GM12892 (cell line): ENCODE measurements around the gene LEFTY2.
A peak's percentile ranks its signal among the peaks of the same experiment; 100 is the strongest.

Source experiments
- DNase-seq: peaks from one replicate; pipeline ENCODE4 v3.0.0; 2011; ENCODE audit not compliant: insufficient read length
- FAIRE-seq: peaks from 2 replicates; lab custom pipeline; 2011; peaks lifted over from hg19 to GRCh38; lab: Jason Lieb, UNC
- POLR2A ChIP-seq: IDR thresholded peaks from 2 replicates; pipeline ENCODE4 v1.6.1; 2011; ENCODE audit warnings: low read depth, low read length, control low read depth
- POLR2AphosphoS5 ChIP-seq: IDR thresholded peaks from 2 replicates; pipeline ENCODE4 v1.6.1; 2011; ENCODE audit warnings: low read depth, low read length, control low read depth
- TAF1 ChIP-seq: IDR thresholded peaks from 2 replicates; pipeline ENCODE4 v1.6.1; 2011; ENCODE audit warnings: low read depth, mild to moderate bottlenecking, control low read depth, low read length, borderline replicate concordance

LEFTY2 gene

DNA sequence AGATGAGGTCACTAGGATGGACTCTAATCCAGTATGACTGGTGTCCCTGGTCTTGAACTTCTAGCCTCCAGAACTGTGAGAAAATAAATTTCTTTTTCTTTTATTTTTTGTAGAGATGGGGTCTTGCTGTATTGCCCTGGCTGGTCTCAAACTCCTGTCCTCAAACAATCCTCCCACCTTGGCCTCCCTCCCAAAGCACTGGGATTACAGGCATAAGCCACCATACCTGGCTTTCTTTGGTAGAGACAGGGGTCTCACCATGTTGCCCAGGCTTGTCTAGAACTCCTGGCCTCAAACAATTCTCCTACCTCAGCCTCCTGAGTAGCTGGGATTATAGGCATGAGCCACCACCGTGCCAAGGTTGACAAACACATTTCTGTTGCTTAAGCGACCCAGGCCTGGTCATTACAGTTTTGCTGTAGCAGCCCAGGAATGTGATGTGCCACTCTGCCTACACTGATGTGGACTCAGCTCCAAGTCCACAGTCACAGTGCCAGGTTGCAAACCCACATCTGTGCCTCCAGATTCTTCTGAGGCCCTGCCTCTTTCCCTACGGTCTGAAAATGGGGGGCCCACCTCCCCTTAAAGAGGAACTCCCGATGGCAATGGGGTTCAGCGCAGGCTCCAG lies 32.9 kb downstream of the LEFTY2 start:
- FAIRE-seq = no peak
- no peak for TF ChIP-seq TAF1
- no peak for TF ChIP-seq POLR2A
- TF ChIP-seq POLR2AphosphoS5 = no peak
- no peak for DNase-seq

DNA sequence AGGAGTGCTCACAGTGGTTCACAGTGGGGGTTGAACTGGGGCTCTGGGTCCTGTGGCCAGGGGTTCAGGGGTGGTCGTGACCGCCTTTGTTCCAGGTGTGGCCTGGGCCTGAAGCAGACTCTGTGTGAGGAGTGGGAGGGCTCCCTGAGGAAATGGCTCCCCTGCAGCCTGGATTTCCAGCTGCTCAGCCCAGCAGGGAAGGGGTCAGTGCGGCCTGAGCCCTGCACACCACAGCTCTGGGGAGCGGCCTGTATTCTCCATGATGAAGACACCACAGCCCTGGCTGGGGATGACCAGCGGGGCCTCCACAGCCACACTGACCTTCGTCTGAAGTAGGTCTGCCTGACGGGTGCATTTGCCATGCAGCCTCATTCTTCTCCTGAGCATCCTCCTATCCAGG lies 33.7 kb downstream of the LEFTY2 start:
- FAIRE-seq = no peak
- TF ChIP-seq POLR2AphosphoS5 (no peak), TAF1 (no peak), POLR2A (no peak)
- DNase-seq = no peak

DNA sequence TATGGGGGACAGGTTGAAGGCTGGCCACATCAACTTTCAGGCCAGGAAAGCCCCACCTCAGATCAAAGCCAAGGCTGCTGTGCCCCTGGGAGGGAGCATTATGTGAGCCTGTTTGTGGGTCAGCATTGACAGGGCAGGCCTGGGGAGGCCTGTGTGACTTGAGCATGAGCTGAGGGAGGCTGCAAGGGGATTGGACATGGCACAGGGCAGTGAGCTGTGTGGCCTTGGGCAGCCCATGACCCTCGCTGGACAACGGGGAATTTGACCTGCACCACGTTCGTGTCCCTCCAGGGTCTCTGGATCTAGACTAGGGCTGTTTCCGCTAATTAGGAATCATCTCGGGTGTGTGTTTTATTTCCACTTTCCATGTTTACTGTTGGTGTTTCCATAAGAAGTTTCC lies 34.6 kb downstream of the LEFTY2 start:
- no peak for TF ChIP-seq TAF1
- no peak for TF ChIP-seq POLR2AphosphoS5
- TF ChIP-seq POLR2A = no peak
- no peak for FAIRE-seq

DNA sequence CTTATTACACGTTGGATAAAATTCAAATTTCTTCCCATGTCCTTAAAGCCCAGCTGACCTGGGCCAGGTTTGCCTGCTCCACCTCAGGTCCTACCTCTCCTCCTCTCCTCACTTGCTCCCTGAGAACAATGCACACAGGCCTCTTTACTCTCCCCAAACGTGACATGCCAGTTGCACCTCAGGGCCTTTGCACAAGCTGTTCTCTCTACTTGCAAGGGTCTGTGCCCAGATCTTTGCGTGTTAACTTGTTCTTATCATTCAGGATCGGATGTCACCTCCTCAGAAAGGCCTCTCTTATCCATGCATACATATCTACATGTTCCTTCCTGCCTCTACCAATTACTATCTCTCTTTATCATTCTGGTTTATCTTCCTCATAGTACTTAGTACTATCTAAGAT lies 37.4 kb downstream of the LEFTY2 start:
- TF ChIP-seq TAF1 (no peak), POLR2A (no peak), POLR2AphosphoS5 (no peak)
- FAIRE-seq = no peak
- DNase-seq = no peak

More for the DNA sequence above, 34.6 kb downstream of the LEFTY2 start:
- DNase-seq = no peak

DNA sequence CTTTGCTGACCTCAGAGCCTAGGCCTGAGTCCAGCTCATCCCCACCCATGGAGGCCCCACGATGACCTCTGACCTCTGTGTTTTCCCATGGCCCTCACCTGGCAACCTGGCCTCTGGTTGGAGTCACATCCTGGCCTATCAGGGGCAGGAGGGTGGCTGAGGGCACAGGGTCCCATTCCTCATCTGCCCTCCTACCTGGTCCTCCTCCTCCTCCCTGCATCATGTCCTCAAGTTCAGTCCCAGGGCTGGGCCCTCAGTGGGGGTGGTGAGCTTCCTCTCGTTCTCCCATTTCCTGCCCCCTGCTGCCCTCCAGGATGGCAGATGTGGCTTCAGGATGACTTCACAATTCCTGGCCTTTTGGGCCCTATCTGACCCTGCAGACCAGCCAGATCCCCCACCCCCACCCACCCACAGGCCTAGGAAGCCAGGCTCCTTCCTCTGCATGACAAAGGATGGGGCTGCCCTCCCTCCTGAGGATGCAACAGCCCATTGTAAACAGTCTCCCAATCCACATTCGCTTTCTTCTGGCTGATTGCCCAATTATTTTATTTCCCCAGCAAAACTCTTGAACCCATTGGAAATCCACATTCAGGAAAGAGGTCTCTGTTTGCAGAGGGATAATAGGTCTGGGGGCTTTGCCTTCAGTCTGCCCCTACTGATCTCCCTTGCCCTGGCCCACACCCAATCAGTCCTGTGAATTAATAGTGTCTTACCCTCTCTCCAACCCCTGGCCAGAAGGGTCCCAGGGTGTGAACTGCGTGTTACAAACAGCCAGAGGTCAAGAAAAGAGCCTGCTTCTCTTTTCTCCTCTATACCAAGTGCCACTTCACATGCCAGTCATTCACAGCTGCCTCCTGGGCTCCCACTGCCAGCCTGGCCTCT lies 41.7 kb downstream of the LEFTY2 start:
- FAIRE-seq (no peak), DNase-seq (no peak)
- TF ChIP-seq POLR2AphosphoS5 (no peak), POLR2A (no peak), TAF1 (no peak)

DNA sequence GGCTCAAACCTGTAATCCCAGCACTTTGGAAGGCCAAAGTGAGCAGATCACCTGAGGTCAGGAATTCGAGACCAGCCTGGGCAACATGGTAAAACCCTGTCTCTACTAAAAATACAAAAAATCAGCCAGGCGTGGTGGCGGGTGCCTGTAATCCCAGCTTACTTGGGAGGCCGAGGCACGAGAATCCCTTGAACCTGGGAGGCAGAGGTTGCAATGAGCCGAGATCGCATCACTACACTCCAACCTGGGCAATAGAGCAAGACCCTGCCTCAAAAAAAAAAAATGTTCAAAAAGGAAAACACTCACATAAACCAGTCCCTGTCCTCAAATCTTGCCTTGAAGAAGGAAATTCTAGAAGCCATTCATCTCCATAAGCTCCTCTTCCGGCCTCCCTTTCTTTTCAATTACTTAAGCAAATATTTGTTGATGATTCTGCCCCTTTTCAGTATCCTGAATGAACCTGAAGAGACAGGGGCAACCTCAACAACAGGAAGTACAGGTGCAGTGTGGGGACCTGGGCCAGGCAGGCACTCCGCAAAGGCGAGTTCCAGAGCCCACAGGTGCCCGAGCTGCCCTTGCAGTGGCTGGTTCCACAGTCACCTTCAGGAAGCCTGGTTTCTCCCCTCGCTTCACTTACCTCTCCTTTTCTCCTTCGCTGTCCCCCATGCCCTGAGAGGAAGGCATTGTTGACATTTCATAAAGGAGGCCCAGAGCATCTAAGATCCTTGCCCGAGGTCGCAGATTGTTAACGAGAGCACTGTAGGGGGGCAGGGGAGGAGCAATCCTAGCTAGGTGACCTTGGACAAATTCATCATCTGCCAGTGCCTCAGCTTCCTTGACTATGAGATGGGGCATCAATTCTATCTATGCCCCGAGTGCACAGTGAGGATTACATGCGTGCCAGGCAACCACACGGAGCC lies 43.2 kb downstream of the LEFTY2 start:
- DNase-seq (no peak), FAIRE-seq (no peak)
- TF ChIP-seq POLR2AphosphoS5 (no peak), TAF1 (no peak), POLR2A (no peak)

DNA sequence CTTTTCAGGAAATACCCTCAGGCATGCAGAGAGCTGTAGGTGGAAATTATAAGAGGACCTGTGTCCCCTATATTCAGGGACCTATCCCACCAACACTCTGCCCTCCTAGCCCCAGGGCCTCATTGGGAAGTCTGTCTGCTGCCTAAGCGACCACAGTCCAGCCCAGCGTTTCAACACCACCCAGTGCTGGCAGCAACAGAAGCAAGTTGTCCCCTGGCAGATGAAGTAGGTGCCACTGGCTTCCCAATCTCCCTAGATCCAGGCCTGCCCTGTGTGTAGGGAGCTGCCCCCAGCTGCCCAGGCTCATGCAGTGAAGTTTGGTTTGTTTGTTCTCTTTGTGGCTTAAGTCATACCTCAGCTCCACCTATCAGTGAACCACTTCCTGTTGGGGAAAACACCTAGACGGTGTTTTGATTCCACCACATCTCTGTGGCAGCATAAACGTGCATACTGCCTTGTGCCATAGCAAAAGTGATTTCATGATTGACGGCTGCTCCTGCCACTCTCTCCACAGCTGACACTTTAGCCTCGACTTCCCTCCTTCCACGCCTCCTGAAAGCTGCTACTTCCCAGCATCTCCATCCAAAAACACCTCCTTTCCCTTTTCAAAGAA lies 44.0 kb downstream of the LEFTY2 start:
- TF ChIP-seq POLR2A = no peak
- no peak for TF ChIP-seq TAF1
- TF ChIP-seq POLR2AphosphoS5 = no peak
- FAIRE-seq = peak; percentile 94
- peak; percentile 84 for DNase-seq

DNA sequence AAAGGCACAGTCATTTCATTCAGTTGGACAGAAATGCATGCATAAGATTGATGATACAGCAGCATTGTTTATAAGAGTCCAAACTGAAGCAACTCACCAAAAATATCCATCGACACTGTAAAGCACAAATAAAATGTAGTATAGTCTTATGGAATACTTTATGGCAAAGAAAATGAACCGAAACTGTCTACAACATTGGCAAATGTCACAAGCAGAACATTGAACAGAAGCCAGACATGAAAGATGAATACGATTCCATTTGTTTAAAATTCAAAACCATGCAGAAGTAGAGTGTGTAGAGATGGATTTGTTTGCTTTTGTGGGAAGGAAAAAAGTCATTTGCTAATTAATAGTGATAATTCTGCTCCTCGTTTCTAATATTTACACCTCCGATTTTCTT lies 44.5 kb downstream of the LEFTY2 start:
- TF ChIP-seq POLR2A (no peak), TAF1 (no peak), POLR2AphosphoS5 (no peak)
- FAIRE-seq = no peak
- DNase-seq = no peak

DNA sequence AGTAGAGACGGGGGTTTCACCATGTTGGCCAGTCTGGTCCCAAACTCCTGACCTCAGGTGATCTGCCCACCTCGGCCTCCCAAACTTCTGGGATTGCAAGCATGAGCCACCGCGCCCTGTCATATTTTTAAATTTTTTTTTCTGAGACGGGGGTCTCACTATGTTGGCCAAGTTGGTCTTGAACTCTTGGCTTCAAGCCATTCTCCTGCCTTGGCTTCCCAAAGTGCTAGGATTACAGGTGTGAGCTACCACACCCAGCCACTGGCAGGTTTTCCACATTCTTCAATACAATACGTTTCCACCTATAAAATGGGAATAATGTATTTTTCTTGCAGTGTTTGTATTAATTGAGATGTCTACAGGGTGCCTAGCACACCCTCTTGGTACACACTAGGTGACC lies 48.7 kb downstream of the LEFTY2 start:
- TF ChIP-seq TAF1 (no peak), POLR2AphosphoS5 (no peak), POLR2A (no peak)
- FAIRE-seq (no peak), DNase-seq (no peak)

DNA sequence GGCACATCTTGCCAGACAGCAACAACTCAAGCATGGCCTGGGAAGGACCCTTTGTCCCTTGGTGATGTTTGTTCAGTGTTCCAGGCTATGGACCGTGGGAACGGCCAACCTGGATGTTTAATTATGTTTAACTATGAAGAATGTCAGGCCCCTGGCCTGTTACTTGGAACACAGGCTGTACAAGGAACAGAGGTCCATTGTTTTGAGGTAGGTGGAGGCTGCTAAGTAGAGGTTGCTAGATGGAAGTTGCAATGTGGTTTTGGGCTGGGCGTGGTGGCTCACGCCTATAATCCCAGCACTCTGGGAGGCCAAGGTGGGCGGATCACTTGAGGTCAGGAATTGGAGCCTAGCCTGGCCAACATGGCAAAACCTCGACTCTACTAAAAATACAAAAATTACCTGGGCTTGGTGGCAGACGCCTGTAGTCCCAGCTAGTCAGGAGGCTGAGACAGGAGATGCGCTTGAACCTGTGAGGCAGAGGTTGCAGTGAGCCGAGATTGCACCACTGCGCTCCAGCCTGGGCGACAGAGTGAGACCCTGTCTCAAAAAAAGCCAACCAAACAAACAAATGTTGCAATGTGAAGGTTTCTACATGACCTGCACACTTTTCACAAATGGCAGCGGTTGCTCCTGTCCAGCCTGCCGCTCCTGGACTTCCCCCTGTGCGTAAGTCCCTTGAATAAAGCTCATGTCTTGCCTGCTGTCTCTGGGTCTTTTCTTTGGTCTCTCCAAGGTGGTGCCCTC lies 49.6 kb downstream of the LEFTY2 start:
- no peak for FAIRE-seq
- DNase-seq = no peak
- no peak for TF ChIP-seq TAF1
- no peak for TF ChIP-seq POLR2AphosphoS5
- TF ChIP-seq POLR2A = no peak
